GM18861 (cell line): ENCODE results near the gene ANKRD9.

Experiments
- ATAC-seq: cut with Tn5 transposase; IDR thresholded peaks from one replicate; pipeline ENCODE4 v1.9.1; 2021; ENCODE audit not compliant: unreplicated experiment

ANKRD9 gene

DNA sequence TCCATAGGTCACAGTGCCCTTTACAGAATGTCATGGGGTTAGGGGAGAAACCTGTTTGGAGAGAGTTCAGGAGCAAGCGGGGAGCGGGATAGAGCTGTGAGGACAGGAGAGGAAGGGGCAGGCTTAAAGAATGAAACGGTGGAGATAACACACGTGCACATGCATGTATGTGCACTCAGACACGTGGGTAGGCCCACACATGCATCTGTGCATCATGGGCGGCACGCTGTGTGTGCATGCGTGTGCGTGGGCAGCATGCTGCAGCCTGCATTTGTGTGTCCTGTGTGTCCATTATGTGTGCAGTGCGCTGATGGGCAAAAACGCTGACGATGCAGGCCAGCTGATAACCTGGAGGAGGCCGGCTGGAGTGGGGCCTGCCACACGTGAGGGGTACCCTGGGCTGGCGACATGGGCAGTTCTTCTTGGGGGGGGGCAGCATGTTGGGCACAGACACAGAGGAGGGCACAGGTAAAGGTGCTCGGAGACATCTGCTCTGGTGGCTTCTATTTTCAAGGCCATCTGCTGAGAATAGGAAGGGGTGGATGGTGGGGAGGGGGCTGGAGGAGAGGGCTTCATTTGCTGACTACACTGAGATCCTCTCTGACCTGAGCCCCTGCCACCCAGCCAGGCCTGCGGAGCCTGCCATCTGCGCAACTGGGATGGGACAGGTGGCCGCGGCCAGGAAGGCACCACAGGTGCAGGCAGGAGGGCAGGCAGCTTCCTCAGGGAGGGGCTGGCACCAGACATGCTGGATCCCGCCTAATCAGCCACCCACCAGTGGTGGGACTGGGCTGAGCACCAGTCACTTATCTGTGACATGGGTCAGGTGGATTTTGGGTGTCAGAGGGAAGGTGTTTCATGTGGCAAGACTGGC lies 4.6 kb upstream of the ANKRD9 start:
- no peak for ATAC-seq

GRCh38 chr14:102512793-102513300 lies 3.3 kb upstream of the ANKRD9 start:
- no peak for ATAC-seq

DNA sequence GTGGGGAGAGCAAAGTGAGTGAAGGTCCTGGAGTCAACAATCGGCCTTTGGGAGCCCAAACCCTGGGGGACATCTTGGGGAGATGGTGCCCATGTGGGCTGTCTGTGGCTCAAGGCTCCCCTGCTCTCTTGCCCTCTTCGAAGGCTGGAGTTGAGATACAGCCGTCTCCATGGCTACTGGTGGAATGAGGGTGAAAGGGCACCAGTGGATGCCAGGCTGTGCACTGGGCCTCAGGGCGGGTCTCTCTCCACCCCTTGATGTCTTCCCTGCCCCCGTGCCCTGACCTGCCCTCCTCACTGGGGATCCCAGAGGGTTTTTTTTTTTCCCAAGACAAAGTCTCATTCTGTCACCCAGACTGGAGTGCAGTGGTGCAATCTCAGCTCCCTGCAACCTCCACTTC lies 2.0 kb upstream of the ANKRD9 start:
- ATAC-seq: no peak

DNA sequence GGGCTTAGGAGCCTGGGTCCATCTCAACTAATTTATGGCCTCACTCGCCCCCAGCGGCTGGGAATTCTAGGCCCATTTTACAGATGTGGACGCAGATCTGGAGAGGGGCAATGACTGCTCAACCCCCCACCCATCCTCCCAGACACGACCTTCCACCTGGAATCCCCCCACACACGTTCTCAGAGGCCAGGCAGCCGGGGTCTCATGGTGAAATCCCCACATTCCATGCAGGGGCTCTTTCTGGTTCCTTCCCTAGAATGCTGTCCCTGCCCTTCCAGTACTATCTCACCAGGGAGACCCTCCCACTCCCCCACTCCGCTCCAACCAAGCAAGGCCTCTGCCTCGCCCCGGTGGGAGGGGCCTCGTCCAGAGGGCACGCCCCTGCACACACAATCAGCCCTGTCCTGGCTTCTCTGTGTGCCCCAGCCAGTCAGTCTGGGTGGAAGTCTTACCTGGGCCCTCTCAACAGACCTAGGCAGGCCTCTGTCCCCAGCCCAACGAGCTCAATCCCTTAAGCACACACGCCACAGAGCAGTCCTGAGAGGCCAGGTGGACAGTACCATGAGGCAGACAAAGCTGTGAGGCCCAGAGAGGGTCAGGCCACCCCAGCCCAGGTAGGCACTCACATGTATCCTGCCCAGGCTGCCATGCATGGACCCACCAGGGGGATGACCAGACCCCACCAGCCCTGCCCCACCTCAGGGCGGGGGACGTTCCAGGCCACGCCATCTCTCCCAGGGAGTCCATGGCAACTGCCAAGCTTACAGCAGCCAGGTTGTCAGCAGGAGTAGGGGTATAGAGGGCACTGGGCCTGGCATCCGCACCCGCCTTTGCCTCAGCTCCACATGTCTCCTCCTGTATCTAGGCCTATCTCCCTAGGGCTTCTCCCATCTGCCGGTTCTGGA lies 1.3 kb upstream of the ANKRD9 start:
- ATAC-seq: no peak

GRCh38 chr14:102508774-102509745 lies 516 bp downstream of the ANKRD9 start:
- ATAC-seq: no peak

GRCh38 chr14:102508410-102508773 lies 1.2 kb downstream of the ANKRD9 start:
- no peak for ATAC-seq

- ATAC-seq: no peak
Measured at GRCh38 chr14:102507857-102508312, 1.7 kb downstream of the ANKRD9 start.

- no peak for ATAC-seq
Measured at GRCh38 chr14:102507081-102507856, 2.3 kb downstream of the ANKRD9 start.

GRCh38 chr14:102506626-102506925 lies 3.0 kb downstream of the ANKRD9 start:
- no peak for ATAC-seq

DNA sequence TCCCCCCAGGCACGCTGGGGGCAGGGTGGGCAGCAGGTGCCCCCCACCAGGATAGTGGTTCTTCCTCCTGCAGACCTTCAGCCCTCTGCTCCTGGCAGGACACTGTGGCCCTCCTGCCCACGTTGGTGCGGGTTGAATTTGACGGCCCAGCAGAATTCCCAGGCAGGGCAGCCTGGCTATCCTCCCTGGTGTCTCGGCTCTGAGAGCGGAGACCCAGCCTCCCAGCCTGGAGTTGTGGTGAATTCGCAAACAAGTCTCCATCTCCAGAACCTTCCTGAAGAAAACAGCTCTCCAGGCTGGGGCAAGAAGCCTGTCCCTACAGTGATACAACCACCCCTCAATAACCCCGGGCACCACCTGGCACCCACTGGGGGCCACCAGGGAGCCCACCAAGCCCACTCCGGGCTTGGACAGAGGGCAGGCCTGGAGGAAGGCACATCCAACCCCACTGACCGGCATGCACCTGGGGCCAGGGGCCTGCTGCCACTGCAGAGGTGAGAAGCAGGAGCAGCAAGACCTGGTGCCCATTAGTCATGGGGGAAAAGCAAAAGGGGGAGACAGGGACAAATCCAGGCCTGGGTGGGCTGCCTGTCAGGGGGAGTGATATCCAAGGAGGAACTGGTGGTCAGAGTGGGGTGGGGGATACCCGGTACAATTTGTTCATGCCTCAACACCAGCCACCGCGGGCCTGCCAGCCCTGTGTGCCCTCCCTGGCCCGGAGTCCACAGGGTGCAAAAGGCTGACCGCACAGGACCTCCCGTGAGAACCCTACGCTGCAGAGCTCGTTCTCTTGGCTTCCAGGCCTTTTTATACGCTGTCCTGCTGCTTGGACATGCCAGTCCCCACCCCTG lies 3.6 kb downstream of the ANKRD9 start:
- ATAC-seq: no peak

DNA sequence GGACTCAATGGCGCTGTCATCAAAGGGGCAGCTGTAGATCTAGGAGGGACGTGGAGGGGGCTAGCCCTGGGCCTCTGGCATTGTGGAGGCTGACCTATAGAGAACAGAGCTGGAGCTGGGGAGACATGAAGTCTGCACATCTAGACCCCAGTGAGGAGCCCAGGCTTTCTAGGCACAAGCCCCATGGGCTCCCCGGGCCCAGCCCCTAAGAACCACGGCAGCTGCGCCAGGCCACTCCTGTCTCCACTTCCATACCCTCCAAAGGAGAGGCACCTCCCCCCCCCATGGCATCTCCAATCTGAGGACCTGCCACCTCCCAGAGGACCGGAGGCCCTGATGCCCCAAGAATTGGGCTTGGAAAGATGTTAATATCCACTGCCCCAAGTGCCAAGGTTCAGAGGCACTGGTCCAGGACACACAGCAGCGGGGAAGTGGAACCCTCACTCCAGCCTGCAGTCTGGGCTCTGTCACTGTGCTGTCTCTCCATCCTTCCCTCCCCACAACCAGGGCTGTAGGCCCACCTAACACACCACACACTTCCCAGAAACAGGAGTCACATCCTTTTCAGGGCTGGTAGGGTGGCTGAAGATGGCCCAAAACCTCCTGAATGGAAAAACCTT lies 4.5 kb downstream of the ANKRD9 start:
- no peak for ATAC-seq

GRCh38 chr14:102504328-102504999 lies 5.1 kb downstream of the ANKRD9 start:
- no peak for ATAC-seq

GRCh38 chr14:102503641-102504327 lies 5.8 kb downstream of the ANKRD9 start:
- no peak for ATAC-seq

GRCh38 chr14:102502571-102502970 lies 7.0 kb downstream of the ANKRD9 start:
- no peak for ATAC-seq

DNA sequence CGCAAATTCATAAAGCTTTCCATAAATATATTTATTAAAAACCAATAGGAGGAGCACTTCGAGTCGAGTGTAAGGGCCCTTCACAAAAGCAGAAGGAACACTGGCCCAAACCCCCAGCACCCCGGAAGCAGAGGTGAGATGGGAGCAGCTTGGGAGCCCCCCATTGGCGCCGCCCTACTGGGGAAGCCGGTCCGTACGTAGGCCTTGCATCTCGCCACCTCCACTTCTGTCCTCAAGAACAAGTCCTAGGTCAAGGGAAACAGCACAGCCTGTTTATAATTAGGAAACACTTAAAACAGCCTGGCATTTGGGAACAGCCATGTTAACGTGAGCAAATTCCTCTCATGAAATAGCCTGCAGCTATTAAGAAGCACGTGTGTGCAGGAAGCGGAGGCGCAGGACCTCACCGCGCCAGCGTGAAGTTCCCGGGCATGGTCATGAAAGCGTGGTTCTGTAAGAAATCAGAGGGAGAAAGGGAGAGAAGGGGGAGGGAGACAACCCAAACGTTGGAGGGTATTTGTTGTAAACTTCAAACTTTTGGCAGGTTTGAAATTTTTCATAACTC lies 7.7 kb downstream of the ANKRD9 start:
- no peak for ATAC-seq

DNA sequence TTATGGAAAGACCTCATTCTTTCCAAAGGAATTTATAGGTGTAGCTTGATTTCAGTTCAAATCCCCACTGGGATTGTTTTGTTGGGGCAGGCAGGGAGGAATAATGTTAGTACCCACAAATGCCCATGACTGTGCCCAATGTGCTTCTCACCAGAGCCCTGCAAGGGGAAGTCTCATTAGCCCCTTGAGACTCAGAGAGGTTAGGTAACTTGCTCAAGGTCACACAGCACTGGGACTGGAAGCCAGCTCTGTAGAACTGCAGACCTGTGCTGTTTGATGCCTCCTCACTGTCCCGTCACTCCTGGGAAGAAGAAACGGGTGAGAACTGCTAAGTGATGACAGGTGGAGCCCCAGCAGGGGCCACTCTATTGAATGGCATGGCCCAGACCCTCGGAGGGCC lies 8.9 kb downstream of the ANKRD9 start:
- no peak for ATAC-seq

GRCh38 chr14:102500158-102500662 lies 9.4 kb downstream of the ANKRD9 start:
- ATAC-seq: no peak
